Body of pancreas (tissue), 4 donors: ENCODE data around the gene MYH14.

Experiments
- CTCF ChIP-seq, 7 experiments: fragments of 450-650 bp in 4 of 7; fragments of 200-600 bp in 3 of 7; sonication (generic) in 3 of 7; IDR thresholded peaks; one replicate each; pipeline ENCODE4 v1.5.1; 2016 to 2019; ENCODE audit warnings: antibody characterized with exemption in 7 of 7
- POLR2A ChIP-seq, 3 donors: fragments of 450-650 bp; IDR thresholded peaks; one replicate each; pipeline ENCODE4 v1.6.1; 2016; ENCODE audit warnings: antibody characterized with exemption in 3 of 3, mild to moderate bottlenecking in 2 of 3

- TF ChIP-seq CTCF (IDR thresholded peaks at IDR 0.05) (no peak), POLR2A (IDR thresholded peaks at IDR 0.05) (no peak)
These were observed 156.0 kb downstream of the MYH14 start for GRCh38 chr19:50359328-50359818.
